GM12873 (cell line): ENCODE measurements around the gene DNAI4.

Experiments
- CTCF ChIP-seq: IDR thresholded peaks from 2 replicates; pipeline ENCODE4 v1.5.1; 2012; ENCODE audit warnings: low read depth, mild to moderate bottlenecking, moderate library complexity, low read length, control low read depth; ENCODE audit not compliant: insufficient read depth; ENCODE audit errors: missing control alignments

Gene DNAI4

GRCh38 chr1:66770694-66771093, 154.0 kb downstream of the DNAI4 start:
- no peak for TF ChIP-seq CTCF

- TF ChIP-seq CTCF: no peak
Observed at GRCh38 chr1:66770240-66770639, 154.4 kb downstream of the DNAI4 start.

GRCh38 chr1:66769512-66770229, 155.0 kb downstream of the DNAI4 start:
- TF ChIP-seq CTCF: no peak

GRCh38 chr1:66768965-66769364, 155.7 kb downstream of the DNAI4 start:
- TF ChIP-seq CTCF: no peak

- no peak for TF ChIP-seq CTCF
Observed at GRCh38 chr1:66767626-66768025, 157.0 kb downstream of the DNAI4 start.

- TF ChIP-seq CTCF: peak; percentile 59
Observed at GRCh38 chr1:66764994-66765578, 159.6 kb downstream of the DNAI4 start.
